ENCODE measurements around the gene IQSEC1. TPM values are rescaled to one million over a fixed set of nuclear protein-coding genes. Genes with fewer than 3 reads are reported as not detected.
A peak's percentile ranks its signal among the peaks of the same experiment; 100 is the strongest.

Gene IQSEC1
- total and polyA plus RNA-seq, 10 of the 15 experiments (the other 5 are each of a cell fraction or from before 2014, with no cell fraction given), result 0.92 to 55.2 (median 8.5) TPM

GRCh38 chr3:13021141-13022114 is 51.8 kb downstream of the IQSEC1 start:
- Histone ChIP-seq H3K9me3 (replicated peaks; ENCODE audit: control insufficient read depth, insufficient read depth, low read length) (no peaks in the 10 kb centered on the region), H3K79me2 (ENCODE audit: control insufficient read depth, insufficient read depth, low read length) (peaks cover 64% of the 10 kb centered on the region), H3K4me2 (ENCODE audit: control insufficient read depth, insufficient read depth) (peak overlapping the region; percentile 93), H4K20me1 (ENCODE audit: control insufficient read depth, insufficient read depth) (no peaks in the 10 kb centered on the region), H3K4me3 (peak overlapping the region; percentile 70), H3K9ac (ENCODE audit: control insufficient read depth, insufficient read depth, low read length) (peak overlapping the region; percentile 69), H2AFZ (ENCODE audit: control insufficient read depth, low read depth, low read length) (peak overlapping the region; percentile 63), H3K27ac (ENCODE audit: control insufficient read depth, insufficient read depth) (peak overlapping the region; percentile 99), H3K4me1 (ENCODE audit: control insufficient read depth, insufficient read depth, low read length) (peaks cover 44% of the 10 kb centered on the region), H3K36me3 (ENCODE audit: control insufficient read depth in 2 of 2, insufficient read depth in 2 of 2, low read length in 1 of 2) (peaks cover 0 to 2% of the 10 kb centered on the region in 2 experiments; a peak in 1 of 4 replicates), H3K27me3 (replicated peaks in 1 of 2; ENCODE audit: control insufficient read depth in 2 of 2, insufficient read depth in 2 of 2, low read length in 1 of 2) (no peaks in the 10 kb centered on the region)
- ChIA-PET SMC1A (ENCODE audit: uncharacterized antibody, unreplicated experiment) (interaction anchor here (1.1 to 6.7 kb wide), 6 partner anchors 8 to 49 kb away, joined by 4 to 123 read pairs (median 23); no protein-coding TSS in a partner anchor), RAD21 (ENCODE audit: unreplicated experiment) (interaction anchor here (0.6 to 6.5 kb wide), 17 partner anchors 9 to 276 kb away, joined by 3 to 89 read pairs (median 6); no protein-coding TSS in a partner anchor), CTCF (interaction anchor here (1.1 to 4.1 kb wide), 12 partner anchors 10 to 154 kb away, joined by 3 to 20 read pairs (median 6); no protein-coding TSS in a partner anchor), POLR2A (interaction anchor here (0.8 to 7.1 kb wide), 14 partner anchors 12 to 399 kb away, joined by 3 to 170 read pairs (median 5); partner anchors contain the start of gene NUP210)
- peak; percentile 24 for ATAC-seq
- in situ Hi-C loops (cut with MboI) (no loop called here), intact Hi-C loops (cut with micrococcal nuclease; ENCODE audit: unreplicated experiment) (loop anchor here (2.0 kb wide), 1 partner anchor 27 kb away; no protein-coding TSS in a partner anchor)
- no peak for DNase-seq (ENCODE audit: low read depth, low spot score)
- no TSS peak for BruUV-seq (replicated peaks)
- 3% methylated on average over 32 of the region's 32 CpGs for WGBS (ENCODE audit: insufficient coverage, insufficient replicate concordance, low lambda C conversion rate, missing lambda C conversion rate)
- FAIRE-seq, result no peak
- TF ChIP-seq JUNB (IDR thresholded peaks at IDR 0.05) (0 out of 2 replicates have a peak, but pooled peaks have one; percentile 10), NFYA (IDR thresholded peaks at IDR 0.05; ENCODE audit: borderline replicate concordance, low read depth, low read length) (no peak), ZNF207 (IDR thresholded peaks at IDR 0.05; ENCODE audit: borderline replicate concordance) (no peak), SRF (IDR thresholded peaks at IDR 0.05; ENCODE audit: low read depth in 2 of 2, low read length in 2 of 2) (no peak), SMAD5 (IDR thresholded peaks at IDR 0.05; ENCODE audit: low read depth) (no peak), ZNF24 (IDR thresholded peaks at IDR 0.05) (no peak), PRDM15 (CRISPR knock-in tag; IDR thresholded peaks at IDR 0.05) (no peak), BRCA1 (IDR thresholded peaks at IDR 0.05; ENCODE audit: low read depth, low read length) (no peak), IKZF1 (conservative IDR thresholded peaks at IDR 0.05) (no peak), TCF7 (IDR thresholded peaks at IDR 0.05; ENCODE audit: borderline replicate concordance) (no peak), TCF12 (IDR thresholded peaks at IDR 0.05; ENCODE audit: low read depth, low read length) (peak; percentile 83), E2F4 (IDR thresholded peaks at IDR 0.05; ENCODE audit: low read depth, low read length) (no peak), NKRF (conservative IDR thresholded peaks at IDR 0.05) (peak; percentile 43), ETV6 (conservative IDR thresholded peaks at IDR 0.05 in 1 of 2, IDR thresholded peaks at IDR 0.05 in 1 of 2; ENCODE audit: borderline replicate concordance in 1 of 2, low read depth in 1 of 2) (no peak; a peak in 1 of 4 replicates), LARP7 (IDR thresholded peaks at IDR 0.05) (no peak; the same call in none of the 2 replicates), SMARCA5 (IDR thresholded peaks at IDR 0.05) (no peak; the same call in 1 of the 2 replicates)

Data from GM12878 (cell line).